Prostate gland (tissue), 2 donors: Measurements from ENCODE around the gene FANCE. TPM values are rescaled to one million over a fixed set of nuclear protein-coding genes. Genes with fewer than 3 reads are reported as not detected.

Experiments
- DNase-seq: peaks from one replicate; pipeline ENCODE4 v3.0.0-alpha.2; 2019; ENCODE audit warnings: low spot score
- H3K27ac ChIP-seq, 2 donors: fragments of 200-600 bp; sonication (generic); 2 replicates each; pipeline ENCODE4 v1.5.1; 2017 to 2019
- H3K27me3 ChIP-seq: fragments of 200-600 bp; sonication (generic); replicated peaks from 2 replicates; pipeline ENCODE4 v1.5.1; 2019; ENCODE audit not compliant: insufficient read depth
- H3K36me3 ChIP-seq, 2 donors: fragments of 200-600 bp; sonication (generic); 1 replicate in 1 of 2; 2 replicates in 1 of 2; pipeline versions ENCODE4 v1.5.1 to v1.8.1; 2017 to 2019
- H3K4me1 ChIP-seq: fragments of 200-600 bp; sonication (generic); replicated peaks from 2 replicates; pipeline ENCODE4 v1.5.1; 2019
- H3K4me3 ChIP-seq, 2 donors: fragments of 200-600 bp; sonication (generic); 2 replicates each; pipeline ENCODE4 v1.5.1; 2017 to 2019
- H3K9me3 ChIP-seq: fragments of 200-600 bp; sonication (generic); 2 replicates; pipeline ENCODE4 v1.5.1; 2017
- CTCF ChIP-seq, 4 experiments: fragments of 200-600 bp in 2 of 4; fragments of 450-650 bp in 2 of 4; sonication (generic) in 2 of 4; IDR thresholded peaks; 1 replicate in 3 of 4; 2 replicates in 1 of 4; pipeline ENCODE4 v1.5.1; 2016 to 2019; ENCODE audit warnings: antibody characterized with exemption in 4 of 4, mild to moderate bottlenecking in 2 of 4, moderate library complexity in 2 of 4
- POLR2A ChIP-seq: fragments of 450-650 bp; IDR thresholded peaks from one replicate; pipeline ENCODE4 v1.6.1; 2016; ENCODE audit warnings: antibody characterized with exemption, mild to moderate bottlenecking
- POLR2AphosphoS5 ChIP-seq: sonication (generic); formaldehyde crosslinking; IDR thresholded peaks from one replicate; pipeline ENCODE4 v1.6.1; 2017; ENCODE audit warnings: antibody characterized with exemption
- WGBS: methylation state at CpG from one replicate; pipeline ENCODE4 v1.1.5; 2018; 5-methylcytosine and 5-hydroxymethylcytosine counted together
- intact Hi-C: fragments of 100-400 bp; cut with DNase I; formaldehyde crosslinking; loops from one replicate; pipeline ENCODE4 v1.14.2; 2022
- total RNA-seq, 2 donors: library from RNA; depleted of rRNA; stranded (reverse); fragments of >200 nt; gene quantifications; one replicate each; pipeline ENCODE4 v1.1.0, GENCODE V29; 2016

The FANCE gene
- total RNA-seq, 2 donors from 2014 or later: 7.5 to 14.0 TPM

- WGBS: 11% methylated on average over 4 of the region's 4 CpGs
- H3K4me3 ChIP-seq: peak overlapping the region in 1 of 2 donors; percentile 3
Observed at GRCh38 chr6:35494161-35494563, 42.0 kb downstream of the FANCE start.

GRCh38 chr6:35495258-35496035 lies 43.3 kb downstream of the FANCE start:
- no peaks in the 10 kb centered on the region for H3K9me3 ChIP-seq
- intact Hi-C loops: loop anchor here (2.0 kb wide), 1 partner anchor 27 kb away; the partner anchor contains the start of gene RPL10A
- H3K27me3 ChIP-seq: no peaks in the 10 kb centered on the region
- WGBS: 21% methylated on average over 9 of the region's 9 CpGs
- no peaks in the 10 kb centered on the region for H3K36me3 ChIP-seq
- H3K4me3 ChIP-seq: peak overlapping the region; percentile 89 to 97
- H3K4me1 ChIP-seq: peaks cover 39% of the 10 kb centered on the region
- no peak for TF ChIP-seq CTCF (IDR thresholded peaks at IDR 0.05)
- TF ChIP-seq POLR2A: peak; percentile 18
- TF ChIP-seq POLR2AphosphoS5: peak; percentile 20
- no peak for DNase-seq
- H3K27ac ChIP-seq: peak overlapping the region; percentile 95 to 98

More at GRCh38 chr6:35494161-35494563, 42.0 kb downstream of the FANCE start:
- intact Hi-C loops: no loop called here
- H3K4me1 ChIP-seq: peaks cover 45% of the 10 kb centered on the region
- H3K27me3 ChIP-seq: no peaks in the 10 kb centered on the region
- H3K36me3 ChIP-seq: no peaks in the 10 kb centered on the region
- TF ChIP-seq POLR2A: no peak
- no peak for TF ChIP-seq CTCF (IDR thresholded peaks at IDR 0.05)
- no peak for TF ChIP-seq POLR2AphosphoS5
- no peaks in the 10 kb centered on the region for H3K9me3 ChIP-seq
- H3K27ac ChIP-seq: peak overlapping the region; percentile 95 to 98
- no peak for DNase-seq

GRCh38 chr6:35496036-35496840 lies 44.1 kb downstream of the FANCE start:
- Histone ChIP-seq H3K27me3 (no peaks in the 10 kb centered on the region), H3K4me3 (peak overlapping the region; percentile 89 to 97), H3K36me3 (no peaks in the 10 kb centered on the region), H3K27ac (peak overlapping the region; percentile 95 to 98), H3K9me3 (no peaks in the 10 kb centered on the region), H3K4me1 (peaks cover 35% of the 10 kb centered on the region)
- intact Hi-C loops: loop anchor here (2.0 kb wide), 1 partner anchor 27 kb away; the partner anchor contains the start of gene RPL10A
- 7% methylated on average over 52 of the region's 63 CpGs for WGBS
- no peak for DNase-seq
- TF ChIP-seq POLR2A: peak; percentile 23
- TF ChIP-seq POLR2AphosphoS5: no peak
- peak in 1 of 4 experiments; percentile 12 for TF ChIP-seq CTCF (IDR thresholded peaks at IDR 0.05)

- peak; percentile 68 for DNase-seq
- Histone ChIP-seq H3K27me3 (no peaks in the 10 kb centered on the region), H3K9me3 (no peaks in the 10 kb centered on the region), H3K4me3 (peak within 1 kb of the TSS; percentile 89 to 97), H3K27ac (peak within 1 kb of the TSS; percentile 95 to 98), H3K4me1 (peaks cover 29% of the 10 kb centered on the region), H3K36me3 (no peaks in the 10 kb centered on the region)
- under 1% methylated on average over 91 of the region's 98 CpGs for WGBS
- no peak for TF ChIP-seq CTCF (IDR thresholded peaks at IDR 0.05)
- peak; percentile 76 for TF ChIP-seq POLR2A
- no peak for TF ChIP-seq POLR2AphosphoS5
- intact Hi-C loops: loop anchor here (2.0 kb wide), 1 partner anchor 28 kb away; the partner anchor contains the start of gene RPL10A
Observed at GRCh38 chr6:35496841-35497570, 44.9 kb downstream of the FANCE start, which contains the start of gene TEAD3. Gene TEAD3 (minus strand): TSS chr6:35497079.
